ENCODE results near the gene MRPL10. TPM values are rescaled to one million over a fixed set of nuclear protein-coding genes. Genes with fewer than 3 reads are reported as not detected.

The MRPL10 gene
- total RNA-seq, 1 experiment from 2014 or later = 47.6 TPM

DNA sequence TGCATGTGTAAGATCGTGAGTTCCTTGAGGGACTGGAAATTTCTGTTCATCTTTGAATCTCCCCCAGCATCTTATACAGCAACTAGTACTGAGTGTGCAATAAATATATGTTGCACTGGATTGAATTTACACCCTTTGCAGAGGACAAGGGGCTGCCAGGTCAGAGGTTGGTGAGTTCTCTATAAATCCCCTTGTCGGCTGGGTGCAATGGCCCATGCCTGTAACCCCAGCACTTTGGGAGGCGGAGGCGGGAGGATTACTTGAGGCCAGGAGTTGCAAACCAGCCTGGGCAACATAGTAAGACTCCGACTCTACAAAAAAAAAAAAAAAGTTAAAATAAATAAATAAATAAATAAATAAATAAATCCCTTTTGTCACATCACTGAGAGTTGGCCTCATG, 29.0 kb upstream of the MRPL10 start:
- no peak for DNase-seq (ENCODE audit: low spot score)

DNA sequence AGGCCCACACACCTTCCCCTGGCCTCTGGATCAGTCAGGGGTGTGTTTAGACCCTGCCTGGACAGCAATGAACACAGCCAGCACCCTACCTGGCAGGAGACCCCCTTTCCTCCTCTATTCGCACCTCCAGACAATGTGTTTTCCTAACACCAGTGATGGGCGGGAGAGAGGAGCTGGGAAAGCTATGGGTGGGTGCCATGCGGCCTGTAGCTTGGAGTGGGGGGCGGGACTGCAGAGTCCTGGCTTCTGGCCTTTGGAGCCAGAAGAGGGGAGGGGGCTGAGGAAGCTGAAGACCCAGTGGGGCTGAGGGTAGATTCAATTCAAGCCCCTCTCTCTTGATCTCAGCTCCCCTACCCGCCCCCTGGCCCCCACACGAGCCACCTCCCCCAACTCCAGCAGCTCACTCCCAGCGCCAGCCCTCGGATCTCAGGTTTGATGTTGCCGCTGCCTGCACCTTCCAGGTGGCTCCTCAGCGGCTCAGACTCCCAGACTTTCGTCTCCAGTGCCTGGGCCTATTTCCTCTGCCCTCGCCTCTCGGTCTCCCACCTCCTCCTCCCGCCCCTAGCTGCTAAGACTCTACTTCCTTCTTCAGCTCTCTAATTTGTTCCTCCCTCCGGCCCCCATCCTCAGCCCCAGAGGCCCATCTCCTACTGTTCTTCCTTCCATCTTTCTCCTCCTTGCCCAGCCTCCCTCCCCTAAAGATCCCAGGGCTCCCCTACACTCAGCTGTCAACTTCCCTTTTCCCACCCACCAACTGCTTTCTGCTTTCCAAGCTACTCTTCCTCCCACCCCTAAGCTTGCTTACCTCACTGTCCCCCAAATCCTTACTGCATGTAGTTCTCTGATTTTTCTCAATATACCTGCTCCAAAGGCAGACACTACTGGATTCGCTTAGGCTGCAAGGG, 26.5 kb upstream of the MRPL10 start:
- no peak for DNase-seq (ENCODE audit: low spot score)

DNA sequence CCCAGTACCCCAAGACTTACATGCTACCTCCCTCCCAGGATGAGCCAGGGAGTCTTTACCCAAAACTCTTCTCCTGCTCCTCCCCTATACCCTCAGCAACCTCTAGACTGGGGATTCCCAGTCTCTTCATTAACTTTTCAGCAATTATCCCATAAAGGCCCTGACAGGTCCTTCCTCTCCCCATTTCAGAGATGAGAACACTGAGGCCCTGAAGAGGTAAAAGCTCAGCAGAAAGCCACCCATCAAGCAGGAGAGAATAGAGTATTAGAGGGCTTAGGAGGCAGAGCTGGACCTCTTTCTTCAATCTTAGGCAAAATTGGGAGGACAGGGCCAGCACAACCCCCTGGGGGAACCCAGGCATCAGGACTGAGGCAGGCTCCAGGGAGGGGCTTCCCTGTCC, 25.5 kb upstream of the MRPL10 start:
- no peak for DNase-seq (ENCODE audit: low spot score)

DNA sequence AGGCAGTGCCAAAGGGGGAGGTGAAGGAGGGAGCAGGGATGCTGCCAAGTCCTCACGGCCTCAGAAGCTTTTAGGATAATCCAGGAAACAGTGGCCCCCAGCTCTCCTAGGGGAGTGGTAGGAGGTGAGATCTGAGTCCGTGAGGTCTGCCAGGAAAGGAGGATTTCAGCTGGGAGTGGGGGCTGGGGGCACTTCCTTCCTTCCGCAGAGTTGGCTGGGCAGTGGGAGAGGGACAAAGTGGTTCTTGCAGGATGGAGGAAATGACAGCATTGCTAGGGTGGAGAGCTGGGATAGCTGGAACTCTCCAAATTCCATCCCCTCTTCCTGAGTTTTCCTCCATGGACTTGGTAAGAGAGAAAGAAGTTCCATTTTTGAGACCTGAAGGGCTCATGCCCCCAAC, 24.4 kb upstream of the MRPL10 start:
- DNase-seq (ENCODE audit: low spot score) = no peak

DNA sequence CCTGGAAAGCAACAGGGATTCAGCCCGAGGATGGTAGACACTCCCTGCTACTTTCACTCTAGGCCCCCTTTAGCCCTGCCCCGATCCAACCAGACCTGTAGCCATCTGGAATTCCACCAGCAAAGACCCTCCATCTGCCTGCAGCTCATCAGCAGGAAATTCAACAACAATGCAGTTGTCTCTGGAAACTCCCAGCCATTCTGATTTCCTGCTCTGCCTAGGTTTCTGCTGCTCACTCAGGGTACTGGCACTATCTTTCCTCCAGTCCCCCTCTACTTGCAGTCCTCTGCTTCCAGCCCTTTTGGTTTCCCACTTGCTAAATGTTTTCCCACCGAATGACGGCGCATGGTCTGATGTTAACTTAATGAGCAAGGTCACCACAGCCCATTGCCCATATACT, 22.3 kb upstream of the MRPL10 start:
- no peak for DNase-seq (ENCODE audit: low spot score)

DNA sequence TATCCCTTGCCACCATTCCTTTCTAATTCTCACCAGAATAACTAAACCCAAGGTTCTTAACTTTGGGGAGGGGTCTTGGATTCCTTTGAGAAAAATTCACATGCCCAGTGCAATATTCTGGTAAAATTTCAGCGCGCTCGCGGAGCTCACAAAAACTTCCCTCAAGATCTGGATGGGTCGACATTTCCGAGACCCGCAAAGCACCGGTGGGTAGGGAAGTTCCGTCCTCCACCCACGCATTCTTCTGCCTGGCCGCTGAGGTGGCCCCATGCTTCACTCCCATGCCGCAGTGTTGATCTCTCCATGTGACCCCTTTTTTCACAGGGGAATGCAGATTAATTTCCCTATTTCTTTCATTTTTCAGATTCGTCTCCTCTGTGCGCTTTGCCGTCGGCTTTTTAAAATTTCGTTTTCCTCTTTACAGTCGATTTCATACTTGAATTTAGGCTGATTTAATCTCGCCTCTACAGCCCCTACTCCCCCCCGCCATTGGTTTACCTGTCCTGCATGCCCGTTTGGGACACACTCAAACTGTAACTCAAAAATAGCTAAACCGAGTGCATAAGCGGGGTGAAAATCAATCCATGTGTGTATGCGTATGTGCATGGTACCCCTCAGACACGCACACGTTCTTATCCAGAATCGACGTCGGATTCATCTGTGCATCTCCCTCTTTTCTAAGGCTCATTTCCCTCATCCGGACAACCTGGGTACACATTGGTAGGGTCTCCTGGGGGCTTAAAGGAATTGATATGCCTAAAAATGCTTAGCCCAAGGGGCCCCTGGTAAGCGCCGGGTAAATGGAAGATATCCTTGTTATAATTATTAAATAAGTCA, 21.0 kb upstream of the MRPL10 start:
- DNase-seq (ENCODE audit: low spot score) = no peak

DNA sequence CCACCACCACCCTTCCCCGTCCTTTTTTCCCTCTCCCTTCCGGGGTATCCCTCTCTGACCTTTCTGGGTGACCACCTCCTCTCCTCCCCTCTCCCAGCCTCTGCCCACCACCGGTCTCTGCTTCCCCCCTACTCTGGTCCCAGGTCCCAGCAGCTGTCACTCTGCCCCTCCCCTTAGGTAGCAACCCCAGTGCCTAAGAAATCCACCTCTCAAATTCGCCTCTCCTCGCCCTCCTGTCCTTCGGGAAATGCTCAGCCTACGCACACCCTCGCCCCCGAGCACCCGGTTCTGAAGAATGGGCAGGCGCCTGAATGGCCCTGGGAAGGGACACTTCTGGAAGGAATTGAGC, 20.4 kb upstream of the MRPL10 start:
- DNase-seq (ENCODE audit: low spot score) = no peak

DNA sequence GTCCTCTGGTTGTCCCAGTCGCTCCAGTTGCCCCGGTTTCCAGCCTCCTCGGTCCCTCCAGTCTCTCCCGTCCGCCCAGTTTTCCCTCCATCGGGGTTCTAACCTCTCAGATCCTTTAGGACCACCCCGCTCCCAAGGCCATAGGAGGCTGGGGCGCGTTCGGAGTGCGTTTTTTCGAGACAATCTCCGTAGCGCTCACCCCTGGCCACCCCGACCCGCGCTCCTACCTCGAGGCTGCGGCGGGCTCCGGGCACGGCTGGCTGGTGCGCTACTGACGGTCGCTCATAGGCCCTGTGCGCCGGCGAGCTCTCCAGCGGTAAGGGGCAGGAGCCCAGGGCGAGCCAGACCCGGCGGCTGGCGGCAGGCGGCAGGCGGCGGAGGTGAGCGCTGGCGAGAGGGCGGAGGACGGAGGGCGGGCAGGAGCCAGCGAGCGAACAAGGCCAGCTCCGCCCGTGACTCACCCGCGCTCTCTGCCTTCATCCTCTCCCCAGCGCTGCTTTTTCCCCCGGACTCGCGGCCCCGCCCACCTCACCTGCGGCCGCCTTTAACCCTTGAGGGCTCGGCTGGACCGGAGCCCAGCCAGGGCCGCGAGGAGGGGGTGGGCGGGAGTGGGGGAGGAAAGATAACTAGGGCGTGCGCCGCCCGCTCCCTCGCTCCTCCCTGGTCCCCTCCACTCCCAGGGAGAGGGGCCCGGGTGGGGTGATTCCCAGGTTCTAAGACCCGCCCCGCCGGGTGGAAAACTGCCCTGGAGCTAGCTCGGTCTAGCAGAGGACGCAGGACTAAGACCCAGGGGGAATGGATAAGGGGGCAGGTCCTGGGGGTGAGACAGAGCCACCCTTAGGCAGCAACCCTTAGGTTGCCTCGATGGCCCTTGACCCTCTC, 19.6 kb upstream of the MRPL10 start, which contains the start of gene SP6:
SP6 (minus strand) TSS at position 472 of the 882 bp plus-strand sequence. CDS start 2,734 bp downstream, outside the sequence.
- DNase-seq (ENCODE audit: low spot score) = peak; percentile 93

DNA sequence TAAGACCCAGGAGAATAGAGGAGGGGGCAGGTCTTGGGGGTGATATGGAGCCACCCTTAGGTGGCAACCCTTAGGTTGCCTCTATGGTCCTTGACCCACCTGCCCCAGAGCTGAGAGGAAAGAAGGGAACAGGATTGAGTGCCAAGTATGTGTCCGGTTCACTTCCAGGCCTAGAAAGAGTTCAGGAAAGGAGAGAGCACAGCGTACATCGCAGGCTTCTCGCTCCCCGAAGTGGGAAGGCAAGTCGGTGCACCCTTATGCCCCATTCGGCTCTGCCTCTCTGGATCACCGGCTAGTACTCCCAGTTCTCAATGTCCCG, 19.0 kb upstream of the MRPL10 start:
- peak; percentile 48 for DNase-seq (ENCODE audit: low spot score)

DNA sequence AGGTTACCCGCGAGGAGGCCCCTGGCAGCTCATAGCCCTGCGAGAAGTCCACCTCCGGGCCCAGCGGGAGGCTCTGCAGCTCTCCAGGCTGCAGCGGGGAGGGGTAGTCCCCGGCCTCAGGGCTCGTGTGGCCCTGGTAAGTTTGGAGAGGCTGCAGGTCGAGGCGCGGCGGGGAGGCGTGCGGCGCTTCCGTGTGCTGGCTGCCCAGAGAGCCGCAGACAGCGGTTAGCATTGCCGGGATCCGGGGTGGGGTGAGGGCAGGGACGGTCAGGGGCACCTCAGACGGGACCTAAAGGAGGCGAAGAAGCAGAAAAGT, 16.8 kb upstream of the MRPL10 start:
- DNase-seq (ENCODE audit: low spot score) = no peak

DNA sequence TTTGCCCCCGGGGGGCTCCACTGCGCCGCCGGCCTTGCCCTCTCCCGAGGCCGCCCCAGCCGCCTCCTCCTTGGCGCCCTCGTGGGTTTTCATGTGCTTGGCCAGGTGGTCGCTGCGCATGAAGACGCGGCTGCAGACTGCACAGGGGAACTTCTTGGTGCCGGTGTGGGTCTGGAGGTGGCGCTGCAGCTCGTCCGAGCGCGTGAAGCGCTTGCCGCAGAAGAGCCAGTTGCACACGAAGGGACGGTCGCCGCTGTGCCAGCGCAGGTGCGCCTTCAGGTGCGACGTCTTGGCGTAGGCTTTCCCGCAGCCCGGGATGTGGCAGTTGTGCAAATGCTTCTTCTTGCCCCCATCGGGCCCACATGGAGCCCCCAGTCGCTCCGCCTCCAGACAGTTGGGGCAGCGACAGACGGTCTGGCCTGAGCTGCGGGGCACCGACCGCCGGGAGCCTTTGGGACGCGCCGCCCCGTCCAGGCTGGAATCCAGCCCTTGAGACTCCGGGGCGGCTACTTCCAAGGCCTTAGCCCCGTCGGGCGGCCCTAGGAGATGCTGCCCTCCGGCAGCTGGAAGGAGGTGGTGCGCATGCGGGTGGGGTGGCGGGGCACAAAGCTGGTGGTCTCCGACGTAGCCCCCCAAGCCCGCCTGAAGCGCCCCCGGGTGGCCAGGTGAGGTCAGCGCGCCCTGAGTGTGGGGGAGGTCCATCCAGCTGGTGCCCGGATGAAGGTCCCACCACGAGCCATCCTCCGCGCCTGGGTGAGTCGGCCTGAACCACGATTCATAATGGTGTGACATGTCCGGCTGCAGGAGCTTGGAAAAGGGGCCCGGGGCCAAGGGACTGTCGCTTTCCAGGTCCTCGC, 16.2 kb upstream of the MRPL10 start:
- no peak for DNase-seq (ENCODE audit: low spot score)

DNA sequence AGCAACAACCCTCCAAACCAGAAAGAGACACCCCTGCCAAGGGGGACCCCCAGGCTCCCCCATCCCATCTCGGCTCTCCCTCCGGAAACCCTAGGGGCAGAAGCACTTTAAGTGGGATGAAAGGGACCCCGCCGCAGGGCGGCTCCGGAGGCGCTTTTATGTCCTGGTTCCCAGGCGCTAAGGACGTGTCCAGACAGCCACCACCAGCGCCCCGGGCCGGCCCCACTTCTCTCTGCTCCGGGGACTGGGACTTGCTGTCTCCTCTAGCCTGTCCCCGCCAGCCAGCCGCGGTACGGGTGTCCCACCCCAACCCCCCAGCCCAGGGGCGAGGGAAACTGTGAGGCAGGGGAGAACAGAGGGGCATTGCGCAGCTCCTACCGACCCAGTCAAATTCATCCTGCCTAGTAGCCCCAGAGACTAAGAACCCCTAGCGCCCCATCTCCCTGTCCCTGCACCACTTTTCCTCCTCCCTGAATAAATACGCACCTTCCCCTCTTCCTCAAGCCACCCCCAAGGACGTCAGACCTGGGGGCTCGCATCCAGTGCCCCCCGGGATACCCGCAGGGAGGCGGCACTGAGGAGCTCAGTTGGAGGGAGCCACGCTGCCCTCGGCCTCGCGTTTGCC, 15.5 kb upstream of the MRPL10 start:
- no peak for DNase-seq (ENCODE audit: low spot score)

DNA sequence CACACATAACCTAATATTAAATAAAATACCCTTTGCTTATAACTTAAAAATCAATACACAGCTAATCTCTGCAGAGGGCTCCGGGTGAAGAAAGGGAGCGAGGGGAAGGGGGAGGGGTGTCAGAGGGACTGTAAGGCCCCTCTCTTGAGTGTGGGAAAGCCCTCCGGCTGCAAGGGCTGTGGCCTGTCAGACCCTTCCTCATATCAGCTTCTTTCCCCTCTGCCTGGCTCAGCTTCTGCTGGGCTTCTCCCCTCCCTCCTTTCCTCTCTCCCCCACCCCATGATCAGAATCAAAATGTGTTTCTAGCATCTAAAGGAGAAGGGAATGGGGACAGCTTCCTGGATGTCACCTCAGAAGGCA, 14.4 kb upstream of the MRPL10 start:
- DNase-seq (ENCODE audit: low spot score) = no peak

DNA sequence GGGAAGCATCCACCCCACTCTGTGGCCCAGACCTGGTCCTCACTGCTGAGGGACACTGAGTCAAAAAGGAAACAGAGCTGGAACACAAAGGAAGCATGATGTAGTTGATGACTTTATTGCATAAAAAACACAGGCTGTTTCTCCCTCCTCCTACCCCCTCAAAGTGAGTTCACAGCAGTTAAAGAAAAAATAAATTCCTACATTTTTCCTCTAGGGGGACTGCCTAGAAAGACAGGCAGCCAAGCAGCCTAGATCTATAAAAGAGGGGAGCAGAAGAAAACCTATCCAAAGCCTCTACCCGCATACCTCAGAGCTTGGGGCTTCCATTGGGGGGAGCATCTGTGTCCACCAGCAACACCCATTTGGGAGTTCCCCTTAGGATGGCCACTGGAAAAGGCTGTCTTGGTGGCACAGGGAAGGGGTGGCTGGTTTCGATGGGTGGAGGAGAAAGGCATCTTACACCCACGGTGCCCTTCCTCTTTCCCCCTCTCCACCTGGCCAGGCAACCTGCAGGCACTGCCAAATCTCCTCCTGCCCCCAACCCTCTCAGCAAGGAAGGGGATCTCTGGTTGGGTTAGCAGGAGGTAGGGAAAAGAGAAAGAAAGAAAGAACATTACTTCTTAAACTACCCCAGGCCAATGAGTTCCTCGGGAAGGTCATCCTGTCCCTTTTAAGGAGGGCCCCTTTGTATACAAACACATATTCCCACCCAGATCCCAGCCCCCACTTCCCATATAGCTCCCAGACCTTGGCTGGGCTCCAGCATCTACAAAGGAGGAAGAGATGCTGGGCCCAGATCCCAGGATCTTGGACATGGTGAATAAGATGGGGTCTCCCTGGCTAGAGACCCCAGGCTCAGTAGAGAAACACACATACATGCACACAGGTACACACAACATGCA, 13.7 kb upstream of the MRPL10 start:
- peak; percentile 32 for DNase-seq (ENCODE audit: low spot score)

DNA sequence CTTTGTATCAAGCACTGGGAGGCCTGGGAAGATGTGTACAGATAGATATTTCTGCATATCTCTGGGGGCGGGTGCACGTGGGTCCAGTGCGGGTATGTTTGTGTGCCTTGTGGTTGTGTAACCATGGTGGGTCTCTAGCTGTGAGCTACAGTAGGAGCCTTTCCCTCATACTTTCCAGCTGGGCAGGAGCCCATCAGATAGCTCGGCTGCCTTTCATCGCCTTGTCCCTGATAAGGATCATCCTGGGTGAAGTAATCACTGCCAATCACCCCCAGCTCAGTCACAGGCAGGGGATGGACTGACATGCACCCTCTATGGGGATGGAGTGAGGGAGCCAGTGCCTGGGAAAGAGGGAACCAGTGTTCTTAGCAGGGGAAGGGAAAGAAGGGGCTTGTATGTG, 12.9 kb upstream of the MRPL10 start:
- peak; percentile 49 for DNase-seq (ENCODE audit: low spot score)

DNA sequence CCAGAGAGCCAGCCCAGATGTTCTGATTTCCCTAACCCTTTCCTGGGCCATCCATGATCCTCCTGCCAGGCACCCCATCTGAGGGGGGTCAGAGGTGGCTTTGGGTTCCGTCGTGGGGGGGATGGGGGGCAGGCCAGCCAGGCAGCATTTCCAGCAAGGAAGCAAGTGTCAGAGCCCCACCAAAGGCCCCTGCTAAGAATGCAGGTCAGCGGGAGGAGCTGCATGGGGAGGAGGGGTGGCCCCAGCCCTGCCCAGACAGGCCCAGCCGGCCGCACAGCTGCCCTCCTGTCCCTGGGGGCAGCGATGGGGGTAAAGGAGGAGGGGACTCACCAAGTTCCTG, 12.0 kb upstream of the MRPL10 start:
- no peak for DNase-seq (ENCODE audit: low spot score)

DNA sequence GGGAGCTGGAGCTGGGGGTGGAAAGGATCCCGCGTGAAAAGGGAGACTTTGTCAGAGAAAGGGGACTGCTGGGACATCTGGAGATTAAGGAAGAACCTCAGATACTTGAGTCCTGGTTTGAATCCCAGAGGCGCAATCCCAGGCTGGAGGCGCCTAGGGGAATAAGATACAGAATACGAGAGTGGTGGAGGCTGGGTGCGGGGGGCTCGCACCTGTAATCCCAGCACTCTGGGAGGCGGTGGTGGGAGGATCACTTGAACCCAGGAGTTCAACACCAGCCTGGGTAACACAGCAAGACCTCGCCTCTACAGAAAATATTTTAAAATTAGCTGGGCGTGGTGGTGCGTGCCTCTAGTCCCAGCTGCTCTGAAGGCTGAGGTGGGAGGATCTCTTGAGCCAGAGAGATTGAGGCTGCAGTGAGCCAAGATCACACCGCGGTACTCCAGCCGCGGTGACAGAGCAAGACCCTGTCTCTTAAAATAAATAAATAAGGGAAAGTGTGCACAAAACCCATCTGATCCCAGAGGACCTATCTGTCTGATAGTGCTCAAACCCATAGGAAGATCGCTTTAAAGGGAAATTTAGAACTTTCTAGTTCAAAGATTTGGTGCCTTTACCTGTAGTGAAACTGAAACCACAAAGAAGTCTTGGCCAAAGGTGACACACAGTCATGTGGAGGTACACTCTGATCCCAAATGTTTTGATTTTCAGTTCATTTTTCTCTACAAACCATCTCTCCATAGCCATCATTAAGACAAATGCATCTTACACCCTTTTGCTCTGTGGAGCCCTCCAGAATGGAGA, 10.3 kb upstream of the MRPL10 start:
- DNase-seq (ENCODE audit: low spot score) = no peak

DNA sequence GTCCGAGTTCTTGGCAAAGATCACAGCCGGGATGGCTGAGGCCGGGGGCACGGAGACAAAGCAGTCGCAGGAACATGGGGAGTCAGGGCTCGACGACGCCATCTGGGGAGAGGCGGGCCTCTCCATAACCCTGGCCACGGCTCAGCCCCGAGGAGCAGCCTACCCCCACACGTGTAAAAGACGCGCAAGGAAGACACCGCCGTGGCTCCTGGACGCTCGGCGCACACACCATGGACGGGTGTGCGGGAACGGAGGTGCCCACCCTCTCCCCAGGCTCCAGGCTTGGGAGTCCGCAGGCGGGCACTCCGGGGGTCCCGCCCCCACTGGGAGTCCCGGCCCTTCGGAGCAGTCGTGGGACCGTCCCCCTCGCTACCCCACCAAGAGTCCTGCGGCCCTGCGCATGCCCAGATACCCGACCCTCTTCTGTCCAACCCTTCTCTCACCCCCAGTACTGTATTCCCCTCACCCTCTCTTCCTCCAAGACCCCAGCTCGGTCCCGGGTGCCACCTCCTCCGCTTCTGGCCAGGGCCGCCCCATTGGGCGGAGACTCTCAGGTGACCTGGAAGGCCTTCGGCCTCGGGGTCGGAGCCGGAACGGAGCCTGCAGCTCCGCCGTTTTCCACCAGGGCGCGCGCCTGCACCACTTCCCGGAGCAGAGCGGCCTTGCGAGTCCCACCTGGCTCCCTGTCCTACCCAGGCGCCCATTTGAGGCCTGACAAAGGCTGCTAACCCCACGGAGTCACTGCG, 9.6 kb upstream of the MRPL10 start, which contains the start of gene SCRN2:
SCRN2 (minus strand) TSS at position 532 of the 746 bp plus-strand sequence; CDS start at position 102, 430 bp downstream.
- DNase-seq (ENCODE audit: low spot score) = peak; percentile 92
